Stomach (tissue), 9 donors: ENCODE measurements around the gene KDELR3. TPM values are rescaled to one million over a fixed set of nuclear protein-coding genes. Genes with fewer than 3 reads are reported as not detected.

ENCODE experiments used
- DNase-seq, 2 donors: peaks; one replicate each; pipeline versions ENCODE4 v3.0.0 to v3.0.0-alpha.2; 2013 to 2019
- H3K27ac ChIP-seq, 5 donors: fragments of 200-600 bp in 4 of 5; sonication (generic) in 4 of 5; one replicate each; pipeline ENCODE4 v1.5.1; 2013 to 2019; ENCODE audit warnings: mild to moderate bottlenecking in 1 of 5, moderate library complexity in 1 of 5
- H3K27me3 ChIP-seq, 3 donors: fragments of 200-600 bp; sonication (generic); one replicate each; pipeline ENCODE4 v1.5.1; 2017 to 2019; ENCODE audit warnings: mixed run types in 1 of 3
- H3K36me3 ChIP-seq, 4 donors: fragments of 200-600 bp; sonication (generic); 1 replicate in 3 of 4; 2 replicates in 1 of 4; pipeline ENCODE4 v1.5.1; 2016 to 2019
- H3K4me1 ChIP-seq, 4 donors: fragments of 200-600 bp; sonication (generic); one replicate each; pipeline ENCODE4 v1.5.1; 2016 to 2019
- H3K4me3 ChIP-seq, 4 donors: fragments of 200-600 bp; sonication (generic) in 3 of 4; one replicate each; pipeline ENCODE4 v1.5.1; 2016 to 2019; ENCODE audit warnings: mild to moderate bottlenecking in 1 of 4
- H3K9me3 ChIP-seq, 4 donors: fragments of 200-600 bp; sonication (generic); one replicate each; pipeline ENCODE4 v1.5.1; 2016 to 2019
- EP300 ChIP-seq: sonication (generic); formaldehyde crosslinking; IDR thresholded peaks from one replicate; pipeline ENCODE4 v1.6.1; 2017; ENCODE audit warnings: antibody characterized with exemption
- POLR2A ChIP-seq, 4 donors: fragments of 450-650 bp; IDR thresholded peaks; one replicate each; pipeline ENCODE4 v1.6.1; 2016; ENCODE audit warnings: antibody characterized with exemption in 4 of 4, control low read depth in 2 of 4, mild to moderate bottlenecking in 1 of 4, moderate library complexity in 1 of 4
- POLR2AphosphoS5 ChIP-seq, 3 donors: sonication (generic); formaldehyde crosslinking; IDR thresholded peaks; one replicate each; pipeline ENCODE4 v1.6.1; 2016; ENCODE audit warnings: antibody characterized with exemption in 3 of 3
- WGBS, 5 donors: extraction: QIAGEN DNeasy Blood & Tissue Kit in 3 of 5; methylation state at CpG; one replicate each; pipeline versions ENCODE4 v1.1.5 to v1.1.7; 2013 to 2018; 5-methylcytosine and 5-hydroxymethylcytosine counted together
- intact Hi-C: fragments of 100-400 bp; cut with DNase I; formaldehyde crosslinking; loops from one replicate; pipeline ENCODE4 v1.15.1; 2023; ENCODE audit warnings: low total_unique reads
- polyA plus RNA-seq, 3 donors: library from polyadenylated mRNA; stranded (reverse); fragments of 200-250 nt; gene quantifications; one replicate each; pipeline ENCODE4 v1.2.3, GENCODE V29; 2013
- total RNA-seq, 5 donors: library from RNA; depleted of rRNA; stranded (reverse); fragments of >200 nt; gene quantifications; one replicate each; pipeline versions ENCODE4 v1.1.0 to v1.2.3, GENCODE V29; 2014 to 2016
- TF ChIP-seq, protein P1 (sequence below), 7 experiments: fragments of 450-650 bp in 4 of 7; fragments of 200-600 bp in 3 of 7; sonication (generic) in 3 of 7; IDR thresholded peaks; one replicate each; pipeline ENCODE4 v1.5.1; 2016 to 2019; ENCODE audit warnings: antibody characterized with exemption in 7 of 7, control low read depth in 2 of 7, mild to moderate bottlenecking in 1 of 7
- donor health status: healthy with polysubstance abuse.
- donor health status: Bipolar disorder and iron deficiency.
- donor health status: healthy.

The KDELR3 gene
- total and polyA plus RNA-seq, 8 donors, result 3.6 to 30.7 (median 11.6) TPM; not detected in 1

DNA sequence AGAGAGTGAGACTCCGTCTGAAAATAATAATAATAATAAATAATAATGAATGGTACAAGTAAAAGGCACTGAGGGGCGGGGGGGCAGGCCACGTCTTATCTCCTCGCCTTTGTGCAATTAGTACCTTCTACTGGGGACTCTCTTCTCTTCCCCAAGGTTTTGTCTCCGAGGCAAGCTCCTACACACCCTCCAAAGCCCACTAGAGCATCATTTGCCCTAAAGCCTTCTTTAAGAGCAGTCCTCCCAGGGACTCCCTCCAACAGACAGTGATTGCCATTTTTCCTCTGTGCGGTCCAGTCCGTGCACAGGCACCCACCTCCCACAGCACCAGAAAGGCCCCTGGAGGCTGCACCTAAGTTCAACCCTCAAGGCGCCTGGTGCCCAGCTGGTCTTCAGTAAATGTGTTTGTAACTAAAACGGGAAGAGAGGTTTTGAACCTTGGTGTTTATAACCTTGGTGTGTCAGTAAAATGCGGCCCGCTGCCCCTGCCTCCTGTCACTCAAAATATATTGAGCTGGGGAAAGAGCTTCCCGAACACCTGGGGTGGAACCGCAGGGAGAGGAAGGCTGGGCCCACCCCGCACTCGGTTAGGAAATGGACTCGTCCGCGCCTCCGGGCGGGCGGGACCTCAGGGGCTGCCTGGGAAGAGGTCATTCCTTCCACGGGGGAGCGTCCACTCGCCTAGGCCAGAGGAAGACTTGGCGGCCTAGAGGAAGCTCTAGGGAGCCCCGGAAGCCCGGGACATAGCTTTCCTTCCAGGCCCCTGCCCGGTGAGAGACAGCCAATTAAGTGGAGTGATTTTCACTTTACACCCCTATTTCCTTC is 4.7 kb upstream of the KDELR3 start:
- no peaks in the 10 kb centered on the region for H3K36me3 ChIP-seq
- WGBS, 5 donors, result 36 to 59% (median 49%) methylated on average over 25 to 28 of the region's 28 CpGs
- intact Hi-C loops, result no loop called here
- H3K27ac ChIP-seq, result no peak overlapping the region
- peaks cover 11 to 24% (median 19%) of the 10 kb centered on the region in 4 donors for H3K4me1 ChIP-seq
- no peak for TF ChIP-seq POLR2A (IDR thresholded peaks at IDR 0.05)
- TF ChIP-seq EP300, result no peak
- no peak for TF ChIP-seq POLR2AphosphoS5 (IDR thresholded peaks at IDR 0.05)
- TF ChIP-seq, protein P1, sequence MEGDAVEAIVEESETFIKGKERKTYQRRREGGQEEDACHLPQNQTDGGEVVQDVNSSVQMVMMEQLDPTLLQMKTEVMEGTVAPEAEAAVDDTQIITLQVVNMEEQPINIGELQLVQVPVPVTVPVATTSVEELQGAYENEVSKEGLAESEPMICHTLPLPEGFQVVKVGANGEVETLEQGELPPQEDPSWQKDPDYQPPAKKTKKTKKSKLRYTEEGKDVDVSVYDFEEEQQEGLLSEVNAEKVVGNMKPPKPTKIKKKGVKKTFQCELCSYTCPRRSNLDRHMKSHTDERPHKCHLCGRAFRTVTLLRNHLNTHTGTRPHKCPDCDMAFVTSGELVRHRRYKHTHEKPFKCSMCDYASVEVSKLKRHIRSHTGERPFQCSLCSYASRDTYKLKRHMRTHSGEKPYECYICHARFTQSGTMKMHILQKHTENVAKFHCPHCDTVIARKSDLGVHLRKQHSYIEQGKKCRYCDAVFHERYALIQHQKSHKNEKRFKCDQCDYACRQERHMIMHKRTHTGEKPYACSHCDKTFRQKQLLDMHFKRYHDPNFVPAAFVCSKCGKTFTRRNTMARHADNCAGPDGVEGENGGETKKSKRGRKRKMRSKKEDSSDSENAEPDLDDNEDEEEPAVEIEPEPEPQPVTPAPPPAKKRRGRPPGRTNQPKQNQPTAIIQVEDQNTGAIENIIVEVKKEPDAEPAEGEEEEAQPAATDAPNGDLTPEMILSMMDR (IDR thresholded peaks at IDR 0.05), result no peak
- no peaks in the 10 kb centered on the region for H3K9me3 ChIP-seq
- H3K27me3 ChIP-seq, result peaks cover 0 to 95% (median 38%) of the 10 kb centered on the region in 3 donors
- no peak overlapping the region for H3K4me3 ChIP-seq
- DNase-seq, result peak in 1 of 2 donors; percentile 82

DNA sequence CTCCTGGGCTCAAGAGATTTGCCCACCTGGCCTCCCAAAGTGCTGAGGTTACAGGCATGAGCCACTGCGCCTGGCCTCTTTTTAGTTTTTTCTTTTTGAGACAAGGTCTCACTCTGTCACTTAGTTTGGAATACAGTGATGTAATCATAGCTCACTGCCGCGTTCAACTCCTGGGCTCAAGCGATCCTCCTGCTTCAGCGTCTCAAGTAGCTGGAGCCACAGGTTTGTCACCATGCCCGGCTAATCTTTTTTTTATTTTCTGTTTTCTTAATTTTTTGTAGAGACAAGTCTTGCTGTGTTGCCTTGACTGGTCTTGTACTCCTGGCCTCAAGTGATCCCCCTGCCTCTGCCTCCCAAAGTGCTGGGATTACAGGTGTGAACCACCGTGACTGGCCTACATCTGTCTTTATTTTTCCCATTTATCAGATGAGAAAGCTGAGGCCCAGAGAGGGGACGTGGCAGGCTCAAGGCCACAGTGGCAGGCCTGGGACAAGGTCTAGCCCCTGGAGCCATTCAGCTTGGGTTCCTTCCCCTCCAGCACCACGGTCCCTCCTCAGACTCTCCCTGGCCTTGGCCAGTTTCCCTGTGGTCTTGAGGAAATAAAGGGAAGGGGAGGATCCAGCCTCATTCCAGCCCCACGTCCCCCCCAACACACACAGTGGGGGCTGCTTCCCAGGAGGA is 2.8 kb upstream of the KDELR3 start:
- no peak overlapping the region for H3K27ac ChIP-seq
- H3K4me1 ChIP-seq, result peaks cover 17 to 35% (median 32%) of the 10 kb centered on the region in 4 donors
- no peak overlapping the region for H3K4me3 ChIP-seq
- WGBS, 5 donors, result 81 to 86% (median 84%) methylated on average over 10 of the region's 10 CpGs
- no peak for DNase-seq
- TF ChIP-seq, protein P1 (IDR thresholded peaks at IDR 0.05), result no peak
- TF ChIP-seq EP300 (no peak), POLR2A (IDR thresholded peaks at IDR 0.05) (no peak), POLR2AphosphoS5 (IDR thresholded peaks at IDR 0.05) (no peak)
- H3K36me3 ChIP-seq, result no peaks in the 10 kb centered on the region
- intact Hi-C loops, result no loop called here
- H3K9me3 ChIP-seq, result no peaks in the 10 kb centered on the region
- peaks cover 0 to 83% (median 23%) of the 10 kb centered on the region in 3 donors for H3K27me3 ChIP-seq

DNA sequence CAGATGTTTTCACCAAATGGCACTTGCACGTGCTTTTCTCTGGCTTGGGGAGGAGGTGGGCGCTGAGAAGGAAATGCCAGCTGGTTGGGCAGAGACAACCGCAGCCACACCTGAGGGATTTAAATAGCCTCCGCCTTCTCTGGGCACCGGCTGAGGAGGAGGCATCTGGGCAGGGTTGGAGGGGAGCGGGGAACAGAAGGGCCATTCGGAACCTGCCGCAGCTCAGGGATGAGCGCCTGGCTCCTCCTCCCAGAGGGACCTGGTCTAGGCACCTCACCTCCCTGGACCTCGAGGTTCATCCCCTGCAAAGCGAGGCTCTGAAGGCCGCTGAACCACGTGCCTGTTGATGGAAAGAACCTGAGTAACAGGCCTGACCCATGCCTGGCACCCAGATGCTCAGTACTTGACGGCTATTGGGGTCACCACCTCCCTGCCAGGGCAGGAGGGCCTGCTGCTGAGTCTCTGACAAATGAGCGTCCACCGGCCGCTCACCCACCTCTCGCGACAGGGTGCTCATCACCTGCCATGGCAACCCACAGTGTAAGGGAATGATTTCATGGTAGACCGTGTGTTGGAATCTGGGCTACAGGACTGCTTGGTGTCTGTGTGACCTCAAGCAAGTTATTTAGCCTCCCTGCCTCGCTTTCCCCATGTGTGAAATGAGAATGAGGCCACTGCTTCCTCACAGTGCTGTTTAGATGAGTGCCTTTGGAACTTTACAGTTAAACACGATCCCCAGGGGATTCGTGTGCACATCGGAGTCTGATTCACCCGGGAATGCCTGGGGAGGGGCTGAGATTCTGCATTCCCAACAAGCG is 2.0 kb upstream of the KDELR3 start:
- WGBS, 5 donors, result 67 to 73% (median 71%) methylated on average over 25 to 26 of the region's 26 CpGs
- no peak overlapping the region for H3K27ac ChIP-seq
- no peaks in the 10 kb centered on the region for H3K36me3 ChIP-seq
- H3K4me1 ChIP-seq, result peaks cover 17 to 35% (median 32%) of the 10 kb centered on the region in 4 donors
- H3K4me3 ChIP-seq, result no peak overlapping the region
- TF ChIP-seq EP300 (no peak), POLR2AphosphoS5 (IDR thresholded peaks at IDR 0.05) (no peak), POLR2A (IDR thresholded peaks at IDR 0.05) (no peak)
- TF ChIP-seq, protein P1 (IDR thresholded peaks at IDR 0.05), result no peak
- peaks cover 0 to 76% (median 16%) of the 10 kb centered on the region in 3 donors for H3K27me3 ChIP-seq
- intact Hi-C loops, result no loop called here
- DNase-seq, result no peak
- H3K9me3 ChIP-seq, result no peaks in the 10 kb centered on the region

DNA sequence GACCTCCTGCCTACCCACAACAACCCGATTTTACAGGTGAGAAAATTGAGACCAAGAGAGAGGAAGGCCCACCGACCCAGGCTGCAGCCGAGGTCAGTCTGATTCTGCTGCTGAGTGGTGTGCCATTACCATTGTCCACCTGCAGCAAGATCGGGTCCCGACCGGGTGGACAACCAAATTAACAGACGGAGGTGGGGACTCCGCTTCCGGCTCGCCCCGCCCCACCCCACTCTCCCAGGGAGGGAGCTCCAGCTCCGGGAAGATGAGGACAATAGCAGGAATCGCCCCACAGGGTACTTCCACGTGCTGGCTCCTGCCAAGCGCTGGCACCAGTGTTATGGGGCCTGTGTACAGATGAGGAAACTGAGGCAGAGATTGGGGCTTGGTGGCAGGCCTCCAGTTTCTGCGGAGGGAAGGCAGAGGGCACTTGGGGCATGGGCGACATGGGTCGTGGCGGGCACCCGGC is 425 bp upstream of the KDELR3 start:
- 11 to 18% (median 13%) methylated on average over 14 to 20 of the region's 20 CpGs for WGBS, 5 donors
- no peak for TF ChIP-seq POLR2A (IDR thresholded peaks at IDR 0.05)
- TF ChIP-seq POLR2AphosphoS5 (IDR thresholded peaks at IDR 0.05), result no peak
- TF ChIP-seq, protein P1 (IDR thresholded peaks at IDR 0.05), result no peak
- no peak for TF ChIP-seq EP300
- H3K27ac ChIP-seq, result peak overlapping the region; percentile 29 to 73 (median 70)
- peak in 1 of 2 donors; percentile 67 for DNase-seq
- no peaks in the 10 kb centered on the region for H3K36me3 ChIP-seq
- intact Hi-C loops, result no loop called here
- H3K4me1 ChIP-seq, result peaks cover 13 to 21% (median 19%) of the 10 kb centered on the region in 4 donors
- peak overlapping the region; percentile 50 to 66 (median 58) for H3K4me3 ChIP-seq
- no peaks in the 10 kb centered on the region for H3K9me3 ChIP-seq
- peaks cover 0 to 60% (median 5%) of the 10 kb centered on the region in 3 donors for H3K27me3 ChIP-seq
